GM12878 (cell line): ENCODE measurements around the gene MAGEB17. TPM values are rescaled to one million over a fixed set of nuclear protein-coding genes. Genes with fewer than 3 reads are reported as not detected.

Experiments used
- ATAC-seq: fragments of 200-7000 bp; cut with Tn5 transposase; 3 replicates; pipeline ENCODE4 v1.9.1; 2020; ENCODE audit warnings: mild to moderate bottlenecking, moderate library complexity
- BruUV-seq: library from RNA; stranded (reverse); fragments of 400-500 nt; replicated peaks from 2 replicates; lab custom pipeline; 2021; lab: Mats Ljungman, UMichigan
- CTCF ChIA-PET: fragments of 300-600 bp; sonication (Branson Sonifier 250); formaldehyde crosslinking; extraction: SDS; loops from one replicate; lab custom pipeline; 2021; ENCODE audit warnings: inconsistent platforms; lab: Yijun Ruan, JAX
- POLR2A ChIA-PET: fragments of 350-600 bp; formaldehyde crosslinking; extraction: SDS; loops from one replicate; lab custom pipeline; 2021; ENCODE audit warnings: inconsistent platforms; lab: Charles Lee
- RAD21 ChIA-PET: fragments of 300-600 bp; sonication (Branson Sonifier 250); formaldehyde crosslinking; loops from one replicate; lab custom pipeline; 2023; ENCODE audit warnings: antibody characterized with exemption; ENCODE audit not compliant: unreplicated experiment; lab: Charles Lee
- SMC1A ChIA-PET: fragments of 300-600 bp; sonication (Branson Sonifier 250); formaldehyde crosslinking; loops from one replicate; lab custom pipeline; 2023; ENCODE audit not compliant: unreplicated experiment, uncharacterized antibody; lab: Charles Lee
- DNase-seq: peaks from one replicate; pipeline ENCODE4 v3.0.0-alpha.2; 2011; ENCODE audit warnings: low read depth, low spot score
- FAIRE-seq: peaks from 3 replicates; lab custom pipeline; 2011; peaks lifted over from hg19 to GRCh38; lab: Jason Lieb, UNC
- H2AFZ ChIP-seq: 2 replicates; pipeline ENCODE4 v1.6.0; 2011; ENCODE audit warnings: low read depth, low read length, control low read depth; ENCODE audit not compliant: control insufficient read depth
- H3K27ac ChIP-seq: 2 replicates; pipeline ENCODE4 v1.5.1; 2011; ENCODE audit warnings: control low read depth; ENCODE audit not compliant: control insufficient read depth, insufficient read depth
- H3K27me3 ChIP-seq, 2 experiments: replicated peaks in 1 of 2; 2 replicates each; pipeline versions ENCODE4 v1.6.0 to v1.6.1; 2011; ENCODE audit warnings: low read length in 1 of 2; ENCODE audit not compliant: control insufficient read depth in 2 of 2, insufficient read depth in 2 of 2
- H3K36me3 ChIP-seq, 2 experiments: 2 replicates each; pipeline ENCODE4 v1.5.1; 2011; ENCODE audit warnings: low read length in 1 of 2; ENCODE audit not compliant: control insufficient read depth in 2 of 2, insufficient read depth in 2 of 2
- H3K4me1 ChIP-seq: 2 replicates; pipeline ENCODE4 v1.6.1; 2011; ENCODE audit warnings: mild to moderate bottlenecking, low read length, moderate library complexity, mixed read lengths; ENCODE audit not compliant: control insufficient read depth, insufficient read depth
- H3K4me2 ChIP-seq: 2 replicates; pipeline ENCODE4 v1.6.0; 2011; ENCODE audit warnings: control low read depth; ENCODE audit not compliant: control insufficient read depth, insufficient read depth
- H3K4me3 ChIP-seq: fragments of 200-600 bp; sonication (generic); 2 replicates; pipeline ENCODE4 v1.5.1; 2016
- H3K79me2 ChIP-seq: 2 replicates; pipeline ENCODE4 v1.6.0; 2011; ENCODE audit warnings: low read length; ENCODE audit not compliant: control insufficient read depth, insufficient read depth
- H3K9ac ChIP-seq: 2 replicates; pipeline ENCODE4 v1.8.0; 2011; ENCODE audit warnings: low read length, control low read depth, mixed read lengths; ENCODE audit not compliant: control insufficient read depth, insufficient read depth
- H3K9me3 ChIP-seq: replicated peaks from 3 replicates; pipeline ENCODE4 v1.5.1; 2011; ENCODE audit warnings: mild to moderate bottlenecking, low read length; ENCODE audit not compliant: control insufficient read depth, insufficient read depth
- H4K20me1 ChIP-seq: 2 replicates; pipeline ENCODE4 v1.6.0; 2011; ENCODE audit not compliant: control insufficient read depth, insufficient read depth
- BCL11A ChIP-seq: IDR thresholded peaks from 2 replicates; pipeline ENCODE4 v1.6.1; 2011; ENCODE audit warnings: low read depth, low read length
- CHD2 ChIP-seq: IDR thresholded peaks from 2 replicates; pipeline ENCODE4 v1.6.1; 2011; ENCODE audit warnings: low read depth, low read length, improper control_type of control experiment, borderline replicate concordance
- ELK1 ChIP-seq: IDR thresholded peaks from 2 replicates; pipeline ENCODE4 v1.6.1; 2012; ENCODE audit warnings: low read depth, low read length, improper control_type of control experiment
- HCFC1 ChIP-seq: fragments of 150-350 bp; IDR thresholded peaks from 2 replicates; pipeline ENCODE4 v1.6.1; 2014; ENCODE audit warnings: low read length
- HDGF ChIP-seq: fragments of 450-650 bp; IDR thresholded peaks from 2 replicates; pipeline ENCODE4 v1.6.1; 2016; ENCODE audit warnings: antibody characterized with exemption
- MYB ChIP-seq: fragments of 150-350 bp; IDR thresholded peaks from 2 replicates; pipeline ENCODE4 v1.6.1; 2014; ENCODE audit warnings: mild to moderate bottlenecking, low read depth, low read length, borderline replicate concordance
- SP1 ChIP-seq: IDR thresholded peaks from one replicate; pipeline ENCODE4 v1.6.1; 2011; ENCODE audit warnings: low read depth, low read length
- SPI1 ChIP-seq: IDR thresholded peaks from 2 replicates; pipeline ENCODE4 v1.6.1; 2011; ENCODE audit warnings: low read depth, mild to moderate bottlenecking, low read length, moderate library complexity, borderline replicate concordance; ENCODE audit not compliant: insufficient read depth
- SRF ChIP-seq, 2 experiments: IDR thresholded peaks; 2 replicates each; pipeline ENCODE4 v1.6.1; 2011; ENCODE audit warnings: low read depth in 2 of 2, low read length in 2 of 2, mild to moderate bottlenecking in 1 of 2, moderate library complexity in 1 of 2
- TARDBP ChIP-seq: IDR thresholded peaks from 2 replicates; pipeline ENCODE4 v1.6.1; 2016; ENCODE audit warnings: borderline replicate concordance
- TCF7 ChIP-seq: IDR thresholded peaks from 2 replicates; pipeline ENCODE4 v1.6.1; 2014; ENCODE audit warnings: antibody characterized with exemption, borderline replicate concordance
- ZBTB33 ChIP-seq: fragments of 450-650 bp; IDR thresholded peaks from 2 replicates; pipeline ENCODE4 v1.6.1; 2017; ENCODE audit warnings: mild to moderate bottlenecking
- ZNF274 ChIP-seq: IDR thresholded peaks from one replicate; pipeline ENCODE4 v1.8.0; 2011; ENCODE audit not compliant: insufficient read length, insufficient read depth
- WGBS: methylation state at CpG from one replicate; pipeline ENCODE4 v1.1.6; 2016; ENCODE audit warnings: low lambda C conversion rate; ENCODE audit not compliant: insufficient replicate concordance, insufficient coverage; ENCODE audit errors: missing lambda C conversion rate; 5-methylcytosine and 5-hydroxymethylcytosine counted together
- in situ Hi-C: fragments of 300-500 bp; cut with MboI; formaldehyde crosslinking; loops from 9 replicates; pipeline ENCODE4 v1.14.3; 2018; ENCODE audit warnings: mixed read lengths
- intact Hi-C: fragments of 100-400 bp; cut with micrococcal nuclease; formaldehyde crosslinking; loops from one replicate; pipeline ENCODE4 v1.14.2; 2022; ENCODE audit not compliant: unreplicated experiment
- polyA plus RNA-seq, 11 experiments: library from polyadenylated mRNA; depleted of rRNA in 4 of 11; unstranded in 6 of 11; stranded (reverse) in 5 of 11; fragments of >200 nt; fragmentation: Nextera tagmentation in 4 of 11; fragmentation: Illumina TruSeq in 1 of 11; extraction: Ambion mirVana in 4 of 11; extraction: Trizol in 1 of 11; gene quantifications; 1 replicate in 1 of 11; 2 replicates in 10 of 11; pipeline versions ENCODE4 v1.2.1 to v1.2.3, GENCODE V29; 2011 to 2016; ENCODE audit warnings: inconsistent platforms in 2 of 11, missing spikeins in 2 of 11, low read depth in 1 of 11
- total RNA-seq, 4 experiments: library from RNA; depleted of rRNA in 3 of 4; stranded (reverse); fragments of >200 nt in 3 of 4; fragmentation: Illumina TruSeq in 1 of 4; extraction: Trizol in 1 of 4; gene quantifications; 2 replicates each; pipeline versions ENCODE4 v1.2.1 to v1.2.3, GENCODE V29; 2013 to 2021

MAGEB17 gene
- total and polyA plus RNA-seq, 10 of the 15 experiments (the other 5 are each of a cell fraction or from before 2014, with no cell fraction given) = 0.05 to 0.21 TPM; not detected in 8

- no peak for TF ChIP-seq HDGF
Measured at GRCh38 chrX:16123222-16123786, 44.0 kb upstream of the MAGEB17 start, which contains the start of gene GRPR (continued).

GRCh38 chrX:16124201-16124600 is 43.1 kb upstream of the MAGEB17 start:
- no peak for FAIRE-seq
- Histone ChIP-seq H3K36me3 (no peaks in the 10 kb centered on the region), H3K9me3 (no peaks in the 10 kb centered on the region), H3K9ac (no peak overlapping the region), H2AFZ (no peak overlapping the region), H3K4me3 (no peak overlapping the region), H3K27ac (no peak overlapping the region), H4K20me1 (no peaks in the 10 kb centered on the region), H3K79me2 (no peaks in the 10 kb centered on the region), H3K4me1 (peaks cover 13% of the 10 kb centered on the region), H3K4me2 (no peak overlapping the region), H3K27me3 (peaks cover 0 to 2% of the 10 kb centered on the region in 2 experiments; a peak in 1 of 4 replicates)
- POLR2A ChIA-PET = no interaction called here
- intact Hi-C loops = loop anchor here (5.0 to 10.0 kb wide), 3 partner anchors 87 to 439 kb away; no protein-coding TSS in a partner anchor
- CTCF ChIA-PET = interaction anchor here (2.3 to 8.1 kb wide), 3 partner anchors 12 to 87 kb away, joined by 9 to 118 read pairs (median 12); no protein-coding TSS in a partner anchor
- no peak for ATAC-seq
- WGBS = 34% methylated on average over 7 of the region's 7 CpGs
- RAD21 ChIA-PET = interaction anchor here (2.9 kb wide), 1 partner anchor 88 kb away, joined by 15 read pairs; no protein-coding TSS in a partner anchor
- no TSS peak for BruUV-seq
- in situ Hi-C loops = no loop called here
- TF ChIP-seq SRF (IDR thresholded peaks at IDR 0.05; ENCODE audit: low read depth in 2 of 2, low read length in 2 of 2) = no peak
- TF ChIP-seq TCF7 = no peak
- no peak for TF ChIP-seq ZBTB33
- no peak for TF ChIP-seq ELK1
- TF ChIP-seq ZNF274 = no peak
- TF ChIP-seq TARDBP = no peak
- no peak for TF ChIP-seq SP1
- no peak for TF ChIP-seq SPI1
- no peak for TF ChIP-seq BCL11A
- TF ChIP-seq MYB = no peak
- no peak for TF ChIP-seq CHD2
- TF ChIP-seq HCFC1 = no peak
- DNase-seq = no peak
- SMC1A ChIA-PET = interaction anchor here (1.2 to 4.5 kb wide), 3 partner anchors 13 to 87 kb away, joined by 3 to 42 read pairs (median 10); no protein-coding TSS in a partner anchor
